ENCODE results near the gene MIER3.

Gene MIER3

GRCh38 chr5:56896763-56897162 lies 55.2 kb downstream of the MIER3 start:
- DNase-seq = no peak

GRCh38 chr5:56893251-56893951 lies 58.5 kb downstream of the MIER3 start:
- no peak for DNase-seq

- DNase-seq = no peak
These were observed 70.4 kb downstream of the MIER3 start for GRCh38 chr5:56881571-56881970.

- no peak for DNase-seq
These were observed 75.6 kb downstream of the MIER3 start for GRCh38 chr5:56876327-56876726.

GRCh38 chr5:56873056-56873455 lies 78.9 kb downstream of the MIER3 start:
- no peak for DNase-seq

GRCh38 chr5:56871777-56872176 lies 80.1 kb downstream of the MIER3 start:
- no peak for DNase-seq

Data from T-helper 1 cell (primary cell).